ENCODE measurements around the gene FAM53B.
"Not testable (repeated sequence)": the region's sequence is repeated elsewhere in the genome, so short reads cannot be mapped to it uniquely, and the experiment has no call there.

Gene FAM53B

GRCh38 chr10:124624466-124624865 is 119.7 kb downstream of the FAM53B start:
- DNase-seq, result no peak

GRCh38 chr10:124624006-124624405 is 120.2 kb downstream of the FAM53B start:
- no peak for DNase-seq

GRCh38 chr10:124622866-124623536 is 121.2 kb downstream of the FAM53B start:
- no peak for DNase-seq

GRCh38 chr10:124622158-124622557 is 122.0 kb downstream of the FAM53B start:
- DNase-seq, result no peak

- no peak for DNase-seq
Observed at GRCh38 chr10:124621637-124622036, 122.5 kb downstream of the FAM53B start.

GRCh38 chr10:124619802-124620490 is 124.2 kb downstream of the FAM53B start:
- no peak for DNase-seq

- peak; percentile 38 for DNase-seq
Observed at GRCh38 chr10:124619195-124619594, 125.0 kb downstream of the FAM53B start.

GRCh38 chr10:124618470-124619073 is 125.6 kb downstream of the FAM53B start:
- DNase-seq, result no peak

GRCh38 chr10:124616836-124617130 is 127.4 kb downstream of the FAM53B start:
- DNase-seq, result no peak

- no peak for DNase-seq
Observed at GRCh38 chr10:124616040-124616835, 127.9 kb downstream of the FAM53B start.

- no peak for DNase-seq
Observed at GRCh38 chr10:124615259-124615658, 128.9 kb downstream of the FAM53B start.

- DNase-seq, result no peak
Observed at GRCh38 chr10:124614003-124614659, 130.0 kb downstream of the FAM53B start.

GRCh38 chr10:124612611-124613498 is 131.3 kb downstream of the FAM53B start:
- DNase-seq, result peak; percentile 42

- DNase-seq, result peak; percentile 67
Observed at GRCh38 chr10:124611738-124612137, 132.4 kb downstream of the FAM53B start.

- not testable (repeated sequence) for DNase-seq
Observed at GRCh38 chr10:124610851-124611250, 133.3 kb downstream of the FAM53B start.

- not testable (repeated sequence) for DNase-seq
Observed at GRCh38 chr10:124610186-124610585, 134.0 kb downstream of the FAM53B start.

GRCh38 chr10:124609698-124610097 is 134.5 kb downstream of the FAM53B start:
- DNase-seq, result no peak

GRCh38 chr10:124608093-124608721 is 136.0 kb downstream of the FAM53B start:
- no peak for DNase-seq

- DNase-seq, result no peak
Observed at GRCh38 chr10:124607693-124608092, 136.5 kb downstream of the FAM53B start.

GRCh38 chr10:124606822-124607221 is 137.4 kb downstream of the FAM53B start:
- no peak for DNase-seq
